ENCODE results near the gene PAX2.

Gene PAX2

DNA sequence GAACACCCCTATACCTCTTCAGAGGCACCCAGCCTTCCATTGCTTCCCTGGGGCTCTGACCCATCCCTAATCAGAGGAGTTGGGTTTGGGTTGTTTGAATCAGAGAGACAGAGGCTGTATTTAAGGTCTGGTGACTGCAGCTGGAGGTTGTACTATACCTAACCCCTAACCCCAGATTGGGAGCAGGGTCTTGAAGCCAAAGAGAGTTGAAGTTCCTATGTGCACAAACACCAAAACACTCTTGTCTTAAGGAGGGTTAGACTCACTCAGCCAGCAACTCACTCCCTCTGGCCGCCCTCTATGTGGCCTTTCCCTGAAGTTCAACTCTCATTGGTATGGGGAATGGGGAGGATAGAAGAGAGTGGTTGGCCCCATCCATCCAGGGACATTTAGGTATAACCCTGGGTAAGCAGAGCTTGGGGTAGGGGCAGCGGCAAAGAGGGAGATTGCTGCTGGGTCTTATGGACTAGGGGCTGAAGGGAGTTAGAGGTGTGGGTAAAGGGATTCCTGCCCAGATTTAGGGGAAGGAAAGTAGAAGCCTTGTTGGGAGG, 80.0 kb downstream of the PAX2 start:
- no peak for DNase-seq

- no peak for DNase-seq
Measured at GRCh38 chr10:100826031-100826651, 80.8 kb downstream of the PAX2 start.

DNA sequence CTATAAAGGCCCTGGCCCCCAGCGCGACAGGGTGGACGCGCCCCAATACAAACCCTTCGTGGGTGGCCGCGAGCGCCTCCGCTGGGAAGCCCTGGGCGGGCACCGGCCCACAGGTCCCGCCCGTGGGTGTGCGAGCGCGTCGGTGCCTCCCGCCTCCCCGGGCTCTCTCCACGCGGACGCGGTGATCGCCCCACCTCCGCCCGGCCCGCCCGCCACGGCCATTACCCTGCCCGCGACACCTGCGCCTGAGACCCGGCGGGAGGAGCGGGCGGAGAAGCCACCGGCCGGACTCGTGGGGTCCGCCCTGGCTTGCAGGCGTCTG, 81.2 kb downstream of the PAX2 start:
- DNase-seq: no peak

GRCh38 chr10:100826983-100827818, 81.8 kb downstream of the PAX2 start:
- DNase-seq: peak; percentile 27

- DNase-seq: peak; percentile 31
Measured at GRCh38 chr10:100827819-100828737, 82.7 kb downstream of the PAX2 start.

DNA sequence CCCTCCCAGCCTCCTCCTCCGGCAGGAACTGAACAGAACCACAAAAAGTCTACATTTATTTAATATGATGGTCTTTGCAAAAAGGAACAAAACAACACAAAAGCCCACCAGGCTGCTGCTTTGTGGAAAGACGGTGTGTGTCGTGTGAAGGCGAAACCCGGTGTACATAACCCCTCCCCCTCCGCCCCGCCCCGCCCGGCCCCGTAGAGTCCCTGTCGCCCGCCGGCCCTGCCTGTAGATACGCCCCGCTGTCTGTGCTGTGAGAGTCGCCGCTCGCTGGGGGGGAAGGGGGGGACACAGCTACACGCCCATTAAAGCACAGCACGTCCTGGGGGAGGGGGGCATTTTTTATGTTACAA, 83.3 kb downstream of the PAX2 start:
- peak; percentile 34 for DNase-seq

GRCh38 chr10:100829097-100829870, 83.9 kb downstream of the PAX2 start:
- DNase-seq: no peak

DNA sequence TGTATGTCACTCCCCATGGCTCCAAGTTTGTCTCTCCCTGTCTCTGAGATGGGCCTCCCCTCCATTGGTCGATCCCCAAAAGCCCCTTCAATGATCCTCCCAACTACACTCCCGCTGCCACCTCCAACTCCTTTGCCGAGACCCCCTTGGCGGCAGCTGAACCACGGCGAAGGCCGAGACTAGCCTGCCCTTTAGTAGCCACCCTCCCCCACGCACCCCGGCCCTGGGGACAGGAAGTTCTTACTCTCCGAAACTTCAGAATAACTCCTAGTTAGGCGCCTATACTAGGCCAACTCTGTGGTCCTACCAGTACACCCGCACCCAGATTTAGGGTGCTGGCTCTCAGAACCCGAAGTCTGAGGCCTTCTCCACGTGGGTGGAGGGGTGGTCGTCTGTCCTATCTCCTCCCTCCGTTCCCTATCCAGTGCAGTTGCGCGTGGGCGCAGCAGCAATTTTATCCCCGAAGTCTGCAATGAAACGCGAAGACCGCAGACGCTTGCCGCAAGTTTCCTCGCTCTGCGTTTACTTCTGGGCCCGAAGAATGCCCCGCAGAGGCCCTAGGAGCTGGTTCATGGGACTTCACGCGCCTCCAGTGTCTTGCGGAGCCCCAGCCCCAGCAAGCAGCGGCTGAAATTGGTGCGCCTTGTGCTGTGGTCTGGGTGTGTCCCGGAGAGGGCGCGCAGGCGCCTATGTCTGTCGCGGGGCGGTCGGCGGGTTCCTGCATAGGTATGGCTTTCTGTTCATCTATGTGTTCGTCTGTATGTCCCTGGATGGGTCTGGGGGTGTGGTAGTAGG, 84.7 kb downstream of the PAX2 start:
- DNase-seq: no peak

DNA sequence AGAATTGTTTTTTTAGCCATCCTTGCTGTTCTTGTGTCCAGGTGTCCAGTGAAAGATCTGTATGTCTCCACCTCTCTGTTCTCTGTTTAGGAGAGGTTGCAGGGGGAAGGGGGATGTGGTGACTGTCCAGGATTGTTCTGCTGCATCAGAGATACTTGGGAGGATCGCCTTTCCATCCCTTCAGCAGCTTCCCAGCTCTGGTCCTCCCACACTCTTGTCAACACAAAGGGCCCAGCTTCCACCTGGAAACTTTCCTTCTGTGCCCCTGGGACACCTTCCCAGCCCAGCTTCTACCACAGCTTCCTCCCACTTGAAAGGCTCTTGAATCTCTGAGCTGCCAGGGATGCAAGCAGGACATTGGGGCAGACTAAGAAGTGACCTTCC, 85.3 kb downstream of the PAX2 start:
- no peak for DNase-seq

GRCh38 chr10:100831742-100832141, 86.4 kb downstream of the PAX2 start:
- no peak for DNase-seq

- DNase-seq: no peak
Measured at GRCh38 chr10:100835810-100836209, 90.4 kb downstream of the PAX2 start.

GRCh38 chr10:100836891-100837290, 91.5 kb downstream of the PAX2 start:
- no peak for DNase-seq

DNA sequence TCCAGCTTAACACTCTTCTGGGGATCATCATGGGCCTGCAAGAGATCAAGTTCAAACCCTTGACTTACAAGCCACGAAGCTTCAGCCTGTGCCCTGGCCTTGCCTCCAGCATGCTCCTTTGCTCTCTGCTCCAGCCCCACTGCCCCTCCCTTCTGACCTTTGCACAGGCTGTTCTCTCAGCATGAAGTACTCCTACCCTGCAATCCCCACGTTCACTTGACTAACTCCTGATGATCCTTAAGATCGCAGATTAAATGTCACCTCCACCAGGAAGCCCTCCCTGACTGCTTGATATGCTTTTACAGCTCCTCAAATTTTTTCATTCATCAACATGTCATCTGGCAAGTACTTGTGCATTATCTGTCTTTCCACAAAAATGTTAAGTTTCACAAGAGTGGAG, 91.9 kb downstream of the PAX2 start:
- no peak for DNase-seq

GRCh38 chr10:100838986-100839385, 93.6 kb downstream of the PAX2 start:
- DNase-seq: no peak

- no peak for DNase-seq
Measured at GRCh38 chr10:100841528-100841927, 96.1 kb downstream of the PAX2 start.

- no peak for DNase-seq
Measured at GRCh38 chr10:100847440-100847839, 102.1 kb downstream of the PAX2 start.

GRCh38 chr10:100848770-100849169, 103.4 kb downstream of the PAX2 start:
- DNase-seq: no peak

DNA sequence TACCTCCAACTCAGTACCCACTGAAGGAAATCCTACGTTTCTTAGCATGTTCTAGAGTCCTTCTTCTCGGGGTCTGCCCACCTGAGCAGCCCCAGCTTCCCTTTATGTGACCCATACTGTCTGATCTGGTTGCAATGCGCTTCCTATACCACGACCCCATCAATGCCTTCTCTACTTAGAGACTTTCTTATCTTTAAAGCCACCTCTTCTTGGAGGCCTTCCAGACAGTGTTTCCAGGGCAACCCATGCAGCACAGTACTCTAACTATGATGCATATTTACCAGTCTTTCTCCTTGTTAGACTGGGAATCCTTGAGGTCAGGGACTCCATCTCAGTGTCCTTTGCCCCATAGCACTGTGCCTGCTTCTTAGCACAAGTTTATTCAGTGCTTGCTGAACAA, 112.9 kb downstream of the PAX2 start:
- no peak for DNase-seq

DNA sequence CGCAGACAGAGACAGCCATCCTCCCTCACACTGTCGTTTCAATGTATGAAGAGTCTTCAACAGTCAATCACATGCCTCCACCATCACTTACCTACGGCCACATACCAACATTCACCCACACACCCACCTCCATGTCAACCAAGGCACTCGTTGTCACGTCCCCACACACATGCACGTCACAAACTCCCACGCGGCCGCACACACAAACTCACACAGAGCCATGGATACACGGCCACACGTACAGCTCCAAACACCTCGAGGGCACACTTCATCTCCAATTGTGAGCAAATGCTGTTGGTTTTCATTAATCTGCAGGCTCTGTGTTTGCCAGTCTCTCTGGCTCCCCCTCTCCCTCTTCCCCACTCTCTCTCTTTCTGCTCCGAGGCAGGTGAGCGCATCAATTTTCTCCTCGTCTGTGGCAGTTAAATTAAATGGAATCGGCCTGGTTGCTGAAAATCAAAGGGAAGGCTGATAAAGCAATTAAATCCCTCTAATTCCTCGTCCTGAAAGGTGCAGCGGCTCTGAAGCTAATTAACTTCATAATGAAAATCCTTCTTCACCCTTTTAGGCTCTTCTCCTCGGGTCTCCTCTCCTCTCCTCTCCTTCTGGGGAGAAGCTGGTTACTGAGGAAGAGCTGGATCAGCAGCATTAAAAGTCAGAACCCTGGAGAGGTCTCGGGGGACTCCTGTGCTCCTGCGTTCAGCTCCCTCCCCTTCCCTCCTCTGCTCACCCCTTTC, 113.5 kb downstream of the PAX2 start:
- DNase-seq: no peak

- no peak for DNase-seq
Measured at GRCh38 chr10:100859484-100859763, 114.0 kb downstream of the PAX2 start.

DNA sequence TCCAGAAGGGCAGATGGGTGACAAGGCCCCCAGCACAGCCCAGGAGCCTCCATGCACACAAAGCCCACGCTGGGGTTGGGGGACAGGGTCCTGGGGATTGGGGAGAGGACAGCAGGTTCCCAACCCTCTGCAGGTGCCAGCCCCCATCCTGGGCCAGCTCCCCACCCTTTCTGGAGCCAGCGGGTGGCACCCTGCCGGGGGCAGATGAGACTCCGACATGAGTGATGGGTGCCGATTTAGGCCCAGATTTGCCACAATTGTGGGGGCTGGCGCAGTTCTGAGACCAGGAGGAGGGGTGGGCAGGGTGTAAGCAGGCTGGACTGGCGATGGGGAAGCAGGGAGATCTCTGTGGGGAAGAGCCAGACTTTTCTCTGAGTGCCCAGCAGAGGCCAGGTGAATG, 118.1 kb downstream of the PAX2 start:
- DNase-seq: no peak

Measured in activated CD8-positive, alpha-beta memory T cell treated with anti-CD3 and anti-CD28 coated beads, Interleukin-2, amount 50 U/mL, for 4 hours (primary cell).